Muscle layer of duodenum (tissue), 2 donors: ENCODE data around the gene MPHOSPH9.
"Not testable (repeated sequence)": the region's sequence is repeated elsewhere in the genome, so short reads cannot be mapped to it uniquely, and the experiment has no call there.

Experiments
- H3K27ac ChIP-seq: one replicate; pipeline ENCODE4 v1.7.0; 2013; ENCODE audit warnings: mild to moderate bottlenecking, low read length
- H3K27me3 ChIP-seq: one replicate; pipeline ENCODE4 v1.7.0; 2013; ENCODE audit warnings: low read depth, mild to moderate bottlenecking, control low read depth, low read length
- H3K36me3 ChIP-seq, 2 donors: one replicate each; pipeline ENCODE4 v1.7.0; 2013; ENCODE audit warnings: low read length in 2 of 2, control low read depth in 1 of 2, mild to moderate bottlenecking in 1 of 2; ENCODE audit not compliant: insufficient read depth in 2 of 2, control insufficient read depth in 1 of 2
- H3K4me1 ChIP-seq, 2 donors: one replicate each; pipeline ENCODE4 v1.7.0; 2013; ENCODE audit warnings: low read length in 2 of 2, mild to moderate bottlenecking in 2 of 2, control low read depth in 1 of 2, moderate library complexity in 1 of 2; ENCODE audit not compliant: insufficient read depth in 2 of 2, control insufficient read depth in 1 of 2
- H3K4me3 ChIP-seq, 2 donors: one replicate each; pipeline ENCODE4 v1.7.0; 2013; ENCODE audit warnings: low read length in 2 of 2, low read depth in 1 of 2, mild to moderate bottlenecking in 1 of 2
- H3K9me3 ChIP-seq, 2 donors: one replicate each; pipeline ENCODE4 v1.7.0; 2013; ENCODE audit warnings: low read length in 2 of 2, control low read depth in 1 of 2, mild to moderate bottlenecking in 1 of 2; ENCODE audit not compliant: control insufficient read depth in 1 of 2
- donor health status: healthy.

MPHOSPH9 gene

DNA sequence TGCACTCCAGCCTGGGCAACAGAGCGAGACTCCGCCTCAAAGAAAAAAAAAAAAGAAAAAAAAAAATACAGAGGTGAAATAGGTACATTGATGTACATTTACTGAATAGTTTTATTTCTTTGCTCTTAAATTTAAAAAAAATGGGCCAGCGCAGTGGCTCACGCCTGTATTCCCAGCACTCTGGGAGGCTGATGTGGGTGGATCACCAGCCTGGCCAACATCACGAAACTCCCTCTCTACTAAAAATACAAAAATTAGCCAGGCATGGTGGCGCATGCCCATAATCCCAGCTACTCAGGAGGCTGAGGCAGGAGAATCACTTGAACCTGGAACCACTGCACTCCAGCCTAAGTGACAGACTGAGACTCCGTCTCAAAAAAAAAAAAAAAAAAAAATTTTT is 25.1 kb downstream of the MPHOSPH9 start:
- H3K9me3 ChIP-seq, H3K4me1 ChIP-seq, H3K27me3 ChIP-seq, H3K4me3 ChIP-seq, H3K27ac ChIP-seq: not testable (repeated sequence)
- peaks cover 1 to 20% of the 10 kb centered on the region in 2 donors for H3K36me3 ChIP-seq

DNA sequence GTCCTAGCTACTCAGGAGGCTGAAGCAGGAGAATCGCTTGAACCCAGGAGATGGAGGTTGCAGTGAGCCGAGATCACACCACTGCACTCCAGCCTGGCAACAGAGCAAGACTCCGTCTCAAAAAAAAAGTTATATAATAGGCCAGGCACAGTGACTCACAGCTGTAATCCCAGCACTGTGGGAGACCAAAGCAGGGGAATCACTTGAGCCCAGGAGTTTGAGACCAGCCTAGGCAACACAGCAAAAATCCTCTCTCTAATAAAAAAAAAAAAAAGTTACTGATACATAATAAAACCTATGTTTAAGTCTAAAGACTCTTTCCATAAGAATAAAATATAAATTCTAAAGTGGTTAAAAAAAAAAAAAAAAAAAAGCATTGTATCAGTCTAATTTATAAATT is 26.1 kb downstream of the MPHOSPH9 start:
- not testable (repeated sequence) for H3K27me3 ChIP-seq, H3K27ac ChIP-seq, H3K9me3 ChIP-seq, H3K4me3 ChIP-seq, H3K4me1 ChIP-seq
- H3K36me3 ChIP-seq = peaks cover 10 to 16% of the 10 kb centered on the region in 2 donors

DNA sequence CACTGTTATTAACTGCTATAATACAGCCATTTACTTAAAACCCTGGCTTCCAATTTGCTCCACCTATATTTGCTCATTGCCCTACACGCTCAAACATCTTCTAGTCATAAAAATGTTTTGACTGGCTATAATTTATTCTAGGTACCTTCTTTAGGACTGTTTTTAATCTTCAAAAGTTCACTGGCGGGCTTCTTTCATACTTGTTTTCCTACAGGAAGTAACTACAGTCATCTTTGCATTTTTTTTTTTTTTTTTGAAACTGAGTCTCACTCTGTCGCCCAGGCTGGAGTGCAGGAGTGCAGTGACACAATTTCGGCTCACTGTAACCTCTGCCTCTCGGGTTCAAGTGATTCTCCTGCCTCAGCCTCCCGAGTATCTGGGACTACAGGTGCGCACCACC is 32.5 kb downstream of the MPHOSPH9 start:
- Histone ChIP-seq H3K27ac (no peak overlapping the region), H3K4me3 (no peak overlapping the region), H3K4me1 (no peaks in the 10 kb centered on the region), H3K36me3 (peaks cover 0 to 13% of the 10 kb centered on the region in 2 donors), H3K27me3 (no peaks in the 10 kb centered on the region), H3K9me3 (no peaks in the 10 kb centered on the region)

DNA sequence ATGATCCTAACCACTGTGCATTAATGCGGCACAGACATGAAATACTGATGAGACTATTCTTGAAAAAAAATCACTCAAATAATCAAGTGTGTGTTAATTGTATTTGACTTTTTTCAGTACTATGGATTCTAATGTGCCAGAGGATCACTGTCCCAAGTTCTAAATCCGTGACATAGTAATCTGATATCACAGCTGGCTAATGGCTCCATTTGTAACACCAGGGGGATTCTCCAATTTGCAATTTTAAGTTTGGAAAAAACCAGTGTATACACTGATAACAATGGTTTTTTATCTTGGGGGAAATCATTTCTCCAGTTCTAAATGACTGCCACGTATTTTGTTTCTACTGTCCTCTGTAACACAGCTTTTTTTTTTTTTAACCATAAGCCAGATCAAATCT is 33.0 kb downstream of the MPHOSPH9 start:
- Histone ChIP-seq H3K4me1 (no peaks in the 10 kb centered on the region), H3K36me3 (peaks cover 0 to 13% of the 10 kb centered on the region in 2 donors), H3K9me3 (no peaks in the 10 kb centered on the region), H3K27ac (no peak overlapping the region), H3K27me3 (no peaks in the 10 kb centered on the region), H3K4me3 (no peak overlapping the region)

DNA sequence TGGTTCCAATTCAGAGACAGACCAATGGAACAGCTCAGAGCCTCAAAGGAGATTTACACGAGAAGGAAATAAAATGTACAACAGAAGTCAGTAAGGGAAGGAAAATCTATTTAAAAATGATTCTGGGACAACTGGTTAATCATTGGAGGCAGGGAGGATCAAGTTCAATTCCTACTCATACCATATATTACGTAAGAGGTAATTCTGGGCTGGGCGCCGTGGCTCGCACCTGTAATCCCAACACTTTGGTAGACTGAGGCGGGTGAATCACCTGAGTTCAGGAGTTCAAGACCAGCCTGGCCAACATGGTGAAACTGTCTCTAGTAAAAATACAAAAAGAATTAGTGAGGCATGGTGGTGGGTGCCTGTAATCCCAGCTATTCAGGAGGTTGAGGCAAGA is 45.3 kb downstream of the MPHOSPH9 start:
- H3K4me1 ChIP-seq = no peaks in the 10 kb centered on the region
- H3K36me3 ChIP-seq = peaks cover 11 to 38% of the 10 kb centered on the region in 2 donors
- no peak overlapping the region for H3K27ac ChIP-seq
- H3K9me3 ChIP-seq = no peaks in the 10 kb centered on the region
- H3K27me3 ChIP-seq = no peaks in the 10 kb centered on the region
- no peak overlapping the region for H3K4me3 ChIP-seq

DNA sequence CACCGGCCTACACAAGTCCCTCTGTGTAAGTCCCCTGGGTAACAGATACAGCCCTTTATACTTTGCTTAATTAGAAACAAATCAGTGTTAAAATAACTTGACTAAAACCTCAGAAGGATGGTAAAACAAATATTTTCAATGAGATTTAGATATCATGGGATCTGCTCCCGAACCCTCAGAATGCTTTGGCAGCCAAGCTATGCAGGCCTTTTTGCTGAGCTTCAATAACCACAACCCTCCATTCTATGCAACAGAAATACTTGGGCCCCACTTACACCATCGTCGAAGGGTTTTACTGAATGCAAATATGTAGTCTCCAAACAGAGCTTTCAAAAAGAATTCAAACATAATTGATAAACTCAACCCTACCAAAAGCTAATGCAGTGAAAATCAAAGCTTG is 52.8 kb downstream of the MPHOSPH9 start:
- no peak overlapping the region for H3K4me3 ChIP-seq
- no peak overlapping the region for H3K27ac ChIP-seq

DNA sequence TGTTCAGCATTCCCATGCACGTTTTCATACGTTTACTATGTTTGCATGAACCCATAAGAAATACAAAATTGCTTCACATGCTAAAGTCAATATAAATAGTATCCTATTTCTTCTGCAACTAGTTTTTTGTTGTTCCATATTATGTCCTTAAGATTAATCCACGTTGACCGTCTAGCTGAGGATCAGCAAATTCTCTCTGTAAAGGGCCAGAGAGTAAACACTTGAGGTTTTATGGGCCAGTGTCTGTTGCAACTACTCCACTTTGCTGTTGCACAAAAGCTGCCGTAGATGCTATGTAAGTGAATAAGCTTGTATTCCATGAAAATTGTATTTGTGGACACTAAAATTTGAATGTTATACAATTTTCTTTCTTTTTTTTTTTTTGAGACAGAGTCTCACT is 61.0 kb downstream of the MPHOSPH9 start:
- Histone ChIP-seq H3K27me3 (no peaks in the 10 kb centered on the region), H3K4me1 (no peaks in the 10 kb centered on the region), H3K9me3 (no peaks in the 10 kb centered on the region)

More for the DNA sequence above, 52.8 kb downstream of the MPHOSPH9 start:
- Histone ChIP-seq H3K36me3 (peaks cover 10 to 23% of the 10 kb centered on the region in 2 donors), H3K9me3 (no peaks in the 10 kb centered on the region), H3K27me3 (no peaks in the 10 kb centered on the region), H3K4me1 (no peaks in the 10 kb centered on the region)

DNA sequence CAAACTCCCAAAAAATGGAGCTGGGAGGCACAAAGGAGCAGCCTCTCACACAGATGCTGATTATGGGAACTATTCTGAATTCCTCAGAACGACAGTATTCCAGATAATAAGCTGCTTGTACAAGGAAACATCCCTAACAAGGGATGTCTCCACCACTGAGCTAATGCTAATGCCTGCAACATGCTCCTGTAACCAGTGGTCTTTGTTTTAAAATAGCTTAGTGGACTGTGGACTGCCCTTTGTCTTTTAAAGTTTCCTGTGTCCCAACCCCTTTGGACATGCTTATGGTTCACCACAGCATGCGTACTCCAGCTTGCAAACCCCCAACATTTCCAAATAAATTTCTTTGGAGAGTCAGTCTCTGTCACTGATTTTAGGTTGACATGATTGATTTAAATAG is 65.6 kb downstream of the MPHOSPH9 start:
- no peaks in the 10 kb centered on the region for H3K9me3 ChIP-seq
- H3K4me1 ChIP-seq = no peaks in the 10 kb centered on the region
- no peak overlapping the region for H3K4me3 ChIP-seq
- H3K27me3 ChIP-seq = no peaks in the 10 kb centered on the region
- peaks cover 18 to 26% of the 10 kb centered on the region in 2 donors for H3K36me3 ChIP-seq
- no peak overlapping the region for H3K27ac ChIP-seq

More for the DNA sequence above, 61.0 kb downstream of the MPHOSPH9 start:
- Histone ChIP-seq H3K36me3 (peaks cover 0 to 6% of the 10 kb centered on the region in 2 donors), H3K27ac (no peak overlapping the region), H3K4me3 (no peak overlapping the region)

DNA sequence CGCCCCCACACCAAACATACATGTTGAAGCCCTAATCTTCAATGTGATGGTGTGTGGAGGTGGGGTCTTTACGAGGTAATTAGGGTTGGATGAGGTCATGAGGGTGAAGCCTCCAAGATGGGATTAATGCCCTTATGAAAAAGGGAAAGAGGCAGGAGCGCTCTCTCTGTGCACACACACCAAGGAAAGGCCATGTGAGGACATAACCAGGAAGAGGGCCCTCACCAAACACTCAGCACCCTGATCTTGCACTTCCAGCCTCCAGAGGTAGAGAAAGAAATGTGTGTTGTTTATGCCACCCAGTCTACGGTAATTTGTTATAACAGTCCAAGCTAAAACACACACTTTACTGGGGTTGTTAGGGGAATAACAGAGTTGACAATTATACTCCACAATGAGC is 67.4 kb downstream of the MPHOSPH9 start:
- Histone ChIP-seq H3K9me3 (no peaks in the 10 kb centered on the region), H3K27ac (no peak overlapping the region), H3K27me3 (no peaks in the 10 kb centered on the region), H3K4me1 (no peaks in the 10 kb centered on the region), H3K4me3 (no peak overlapping the region), H3K36me3 (peaks cover 20 to 31% of the 10 kb centered on the region in 2 donors)

DNA sequence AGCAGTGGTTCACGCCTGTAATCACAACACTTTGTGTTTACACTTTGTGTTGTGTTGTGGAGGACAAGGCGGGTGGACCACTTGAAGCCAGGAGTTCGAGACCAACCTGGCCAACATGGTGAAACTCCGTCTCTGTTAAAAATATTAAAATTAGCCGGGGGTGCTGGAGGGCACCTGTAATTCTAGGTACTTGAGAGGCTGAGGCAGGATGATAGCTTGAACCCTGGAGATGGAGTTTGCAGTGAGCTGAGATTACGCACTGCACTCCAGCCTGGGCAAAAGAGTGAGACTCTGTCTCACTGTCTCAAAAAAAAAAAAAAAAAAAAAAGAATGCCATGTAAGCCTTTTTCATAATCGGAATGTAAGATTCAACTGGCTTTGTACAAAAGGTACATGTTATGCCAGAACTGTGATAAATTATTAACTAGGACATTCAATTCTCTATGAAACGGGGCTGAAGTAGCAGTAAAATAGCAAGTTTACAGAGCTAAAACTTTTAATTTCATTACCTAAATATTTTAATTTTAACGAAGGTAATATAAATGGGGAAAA is 68.2 kb downstream of the MPHOSPH9 start:
- H3K27me3 ChIP-seq = no peaks in the 10 kb centered on the region

DNA sequence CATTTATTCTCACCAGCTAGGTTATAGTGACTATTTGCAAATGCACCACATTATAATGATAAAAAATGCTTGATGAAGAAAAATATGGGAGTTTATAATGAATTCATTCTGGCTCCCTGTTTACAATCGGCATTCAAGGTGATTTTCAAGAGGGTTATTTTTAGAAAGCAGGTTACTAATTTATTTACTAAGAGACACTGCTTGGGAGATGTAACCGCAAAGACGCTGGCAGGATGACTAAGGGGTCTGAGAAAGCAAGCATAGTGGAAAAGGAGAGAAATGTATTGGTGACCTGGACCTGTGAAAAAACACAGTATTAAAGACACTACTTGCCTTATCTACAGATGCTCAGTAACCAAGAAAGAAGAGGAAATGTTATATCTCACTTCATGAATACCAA is 68.7 kb downstream of the MPHOSPH9 start:
- no peak overlapping the region for H3K27ac ChIP-seq
- no peaks in the 10 kb centered on the region for H3K4me1 ChIP-seq
- H3K27me3 ChIP-seq = no peaks in the 10 kb centered on the region

More for the DNA sequence above, 68.2 kb downstream of the MPHOSPH9 start:
- peaks cover 22 to 31% of the 10 kb centered on the region in 2 donors for H3K36me3 ChIP-seq
- no peak overlapping the region for H3K27ac ChIP-seq
- no peaks in the 10 kb centered on the region for H3K9me3 ChIP-seq
- no peaks in the 10 kb centered on the region for H3K4me1 ChIP-seq
- H3K4me3 ChIP-seq = no peak overlapping the region

DNA sequence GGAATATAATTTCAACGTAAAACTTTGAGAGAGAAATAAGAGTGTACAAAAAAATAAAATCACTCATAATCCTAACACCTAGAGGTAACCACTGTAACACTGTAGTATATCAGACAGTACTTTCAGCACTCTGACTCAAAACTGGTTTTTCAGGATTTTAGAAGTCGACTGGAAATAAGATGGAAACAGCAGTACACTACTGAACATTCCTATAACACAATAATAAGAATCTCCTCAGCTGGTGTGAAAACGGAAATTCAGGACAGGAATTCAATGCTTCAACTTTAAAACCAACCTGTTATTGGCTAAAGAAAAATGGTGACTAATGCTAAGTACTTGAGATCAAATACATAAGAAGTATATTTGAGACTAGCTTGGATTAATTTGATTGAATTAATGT is 69.7 kb downstream of the MPHOSPH9 start:
- no peaks in the 10 kb centered on the region for H3K4me1 ChIP-seq
- no peaks in the 10 kb centered on the region for H3K27me3 ChIP-seq
- H3K4me3 ChIP-seq = no peak overlapping the region
- H3K27ac ChIP-seq = no peak overlapping the region
- peaks cover 22 to 31% of the 10 kb centered on the region in 2 donors for H3K36me3 ChIP-seq
- H3K9me3 ChIP-seq = no peaks in the 10 kb centered on the region

More for the DNA sequence above, 68.7 kb downstream of the MPHOSPH9 start:
- Histone ChIP-seq H3K4me3 (no peak overlapping the region), H3K36me3 (peaks cover 22 to 31% of the 10 kb centered on the region in 2 donors), H3K9me3 (no peaks in the 10 kb centered on the region)
